Stimulated activated CD4-positive, alpha-beta T cell treated with anti-CD3 and anti-CD28 coated beads, Interleukin-2, amount 100 ng/mL, for 48 hours (primary cell): ENCODE measurements around the gene PTPRR.
"Not testable (repeated sequence)": the region's sequence is repeated elsewhere in the genome, so short reads cannot be mapped to it uniquely, and the experiment has no call there.

Experiments used
- DNase-seq, 2 donors: peaks; one replicate each; pipeline ENCODE4 v3.0.0-alpha.2; 2020

The PTPRR gene

DNA sequence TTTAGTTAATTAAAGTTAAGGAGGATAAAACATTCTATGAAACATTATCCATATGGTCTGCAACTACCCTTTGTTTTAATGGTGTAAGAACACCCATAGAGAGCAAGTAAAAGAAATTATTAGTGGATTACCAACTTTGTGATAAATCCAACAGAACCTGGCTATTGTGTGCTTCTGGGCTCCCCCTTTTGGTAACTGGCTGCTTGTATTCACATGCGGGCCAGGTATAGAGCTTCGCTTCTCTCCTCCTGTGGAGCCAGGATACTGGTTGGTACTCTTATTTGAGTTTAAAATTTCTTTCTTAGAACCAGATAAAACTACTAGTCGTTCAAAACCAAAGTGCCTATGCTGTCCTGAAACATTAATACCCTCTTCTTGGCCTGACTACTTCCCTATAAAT, 81.0 kb downstream of the PTPRR start:
- no peak for DNase-seq

DNA sequence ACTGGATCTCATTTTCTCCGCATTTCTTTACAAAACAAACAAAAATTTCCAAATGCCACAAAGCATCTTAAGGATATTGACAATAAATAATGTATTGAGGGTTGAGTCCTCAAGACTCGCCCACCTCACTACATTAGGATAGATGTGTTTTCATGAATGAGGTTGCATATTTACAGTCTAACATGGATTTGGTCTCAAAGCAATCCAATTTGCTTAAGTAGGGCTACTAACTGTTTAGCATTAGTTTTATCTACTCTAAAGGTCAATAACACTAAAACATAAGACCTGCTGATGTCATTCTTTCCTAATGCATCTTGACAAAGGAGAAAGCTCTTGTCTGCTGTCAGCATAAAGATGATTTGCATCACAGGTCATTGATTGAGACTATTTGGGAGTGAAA, 82.4 kb downstream of the PTPRR start:
- DNase-seq: no peak

DNA sequence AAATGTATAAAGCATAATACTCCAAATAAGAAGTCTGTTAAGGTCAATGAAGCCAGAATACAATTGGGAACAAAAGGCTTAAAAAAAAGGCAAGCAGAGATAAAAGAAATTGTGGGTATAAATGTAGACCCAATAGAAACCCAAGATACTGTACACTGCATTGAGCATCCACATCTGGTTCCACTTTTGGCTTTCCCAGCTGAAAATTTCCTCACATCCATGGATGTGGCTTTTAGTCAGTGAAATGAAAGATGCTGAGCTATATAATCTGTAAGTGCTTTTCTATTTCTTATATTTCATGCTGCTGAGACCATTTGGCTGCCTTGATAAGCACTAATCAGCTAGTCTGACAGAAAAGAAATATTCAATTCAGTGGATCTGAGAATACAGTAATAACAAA, 83.5 kb downstream of the PTPRR start:
- DNase-seq: no peak

DNA sequence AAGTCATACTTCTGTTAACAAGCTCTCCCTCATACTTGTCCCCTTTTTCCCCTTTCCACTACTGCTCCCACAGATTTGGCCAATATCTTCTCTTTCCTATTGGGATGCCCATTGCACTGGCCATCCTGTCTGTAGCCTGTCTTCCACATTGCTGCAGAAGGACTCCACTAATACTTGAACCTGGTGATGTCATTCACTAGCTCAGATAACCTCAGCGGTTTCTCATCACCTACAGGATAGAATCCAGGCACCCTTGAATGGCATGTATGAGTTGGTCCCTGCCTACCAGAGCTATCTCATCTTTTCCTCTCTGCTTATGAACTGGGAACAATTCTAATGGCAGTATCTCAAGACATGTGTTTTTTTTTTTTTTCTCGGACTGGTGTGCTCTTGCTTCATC, 84.6 kb downstream of the PTPRR start:
- no peak for DNase-seq

DNA sequence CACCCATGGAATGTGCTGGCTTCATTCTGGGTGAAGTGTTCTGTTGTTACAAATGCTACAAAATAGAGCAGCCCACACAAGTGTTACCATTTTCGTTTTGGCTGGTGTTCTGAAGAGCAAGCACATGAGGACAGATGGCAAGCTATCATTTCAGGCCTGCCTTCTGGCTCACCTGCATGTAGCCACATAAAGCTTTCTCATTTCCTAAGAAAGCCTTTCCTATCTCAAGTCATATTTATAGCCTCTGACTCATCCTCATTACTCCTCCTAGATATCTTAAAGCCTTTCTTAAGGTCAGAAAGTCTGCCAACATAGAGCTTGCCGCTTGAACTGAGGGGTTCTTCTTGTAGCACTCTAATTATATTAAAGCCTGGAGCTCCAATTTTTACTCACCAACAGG, 89.0 kb downstream of the PTPRR start:
- no peak for DNase-seq

DNA sequence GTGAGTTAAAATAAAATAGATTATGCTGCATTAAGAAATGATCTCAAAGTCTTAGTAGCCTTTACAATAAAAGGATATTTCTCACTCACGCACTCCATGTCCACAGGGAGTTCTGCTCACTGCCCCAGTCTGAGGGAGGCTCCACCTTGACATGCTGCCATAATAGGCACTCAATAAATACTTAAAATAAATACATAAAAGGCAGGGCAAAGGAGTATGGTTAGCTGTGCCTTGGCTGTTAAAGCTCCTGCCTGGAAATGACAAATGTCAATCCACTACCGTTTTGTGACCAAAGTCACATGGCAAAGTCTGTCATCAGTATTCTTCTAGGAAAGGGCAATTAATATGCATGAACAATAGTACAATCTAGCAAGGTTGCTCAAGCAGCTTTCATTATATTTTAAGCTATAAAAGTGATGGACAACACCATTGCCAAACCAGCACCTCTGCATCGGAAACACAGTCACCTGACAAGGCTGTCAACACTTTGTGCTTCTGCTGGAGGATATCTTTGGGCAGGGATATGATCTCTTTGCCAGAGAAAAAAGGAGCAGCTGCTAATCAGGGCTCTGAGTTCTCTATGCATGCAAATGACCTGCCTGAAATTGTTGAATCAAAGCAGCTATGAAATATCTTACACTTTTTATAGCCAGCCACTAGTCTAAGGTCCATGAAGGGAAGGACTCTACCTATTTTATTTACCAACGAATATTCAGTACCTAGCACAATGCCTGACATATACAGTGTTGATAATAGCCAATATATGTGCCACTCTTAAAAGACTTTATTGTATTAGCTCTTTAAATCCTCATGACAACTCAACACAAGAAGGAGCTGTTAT, 90.1 kb downstream of the PTPRR start:
- no peak for DNase-seq

DNA sequence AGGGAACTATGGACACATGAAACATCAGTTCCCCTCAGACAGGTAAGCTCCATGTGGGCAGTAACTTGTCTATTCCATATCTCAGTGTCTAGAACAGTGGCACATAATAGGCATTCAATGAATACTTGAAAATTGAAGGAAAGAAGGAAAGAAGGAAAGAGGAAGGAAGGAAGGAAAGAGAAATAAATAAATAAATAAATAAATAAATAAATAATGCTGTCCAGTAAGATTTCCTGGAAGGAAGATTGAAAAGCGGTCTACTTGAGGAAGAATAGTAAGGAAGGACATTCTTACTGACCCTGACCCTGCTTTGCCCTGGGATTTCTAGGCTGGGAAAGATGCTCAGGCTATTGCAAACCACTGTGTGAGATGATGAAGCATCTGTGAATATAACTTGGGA, 91.5 kb downstream of the PTPRR start:
- no peak for DNase-seq

DNA sequence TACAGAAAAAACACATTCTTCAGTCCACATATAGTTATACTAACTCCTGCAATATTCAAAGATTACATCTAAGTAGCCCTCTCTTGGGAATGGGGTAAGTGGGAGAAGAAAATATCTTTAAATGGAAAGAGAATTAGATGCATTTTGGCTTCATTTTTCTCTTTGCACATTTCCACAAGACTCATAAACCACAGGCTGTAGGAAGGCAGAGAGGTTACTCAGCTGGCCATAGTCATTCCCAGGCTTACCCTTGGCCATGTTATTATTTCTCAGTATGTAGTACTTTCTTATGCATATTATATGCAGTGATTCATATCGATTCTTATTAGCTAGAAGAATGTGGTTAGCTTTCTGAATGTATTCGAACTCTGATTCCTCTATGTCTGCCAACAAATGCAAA, 92.2 kb downstream of the PTPRR start:
- no peak for DNase-seq

DNA sequence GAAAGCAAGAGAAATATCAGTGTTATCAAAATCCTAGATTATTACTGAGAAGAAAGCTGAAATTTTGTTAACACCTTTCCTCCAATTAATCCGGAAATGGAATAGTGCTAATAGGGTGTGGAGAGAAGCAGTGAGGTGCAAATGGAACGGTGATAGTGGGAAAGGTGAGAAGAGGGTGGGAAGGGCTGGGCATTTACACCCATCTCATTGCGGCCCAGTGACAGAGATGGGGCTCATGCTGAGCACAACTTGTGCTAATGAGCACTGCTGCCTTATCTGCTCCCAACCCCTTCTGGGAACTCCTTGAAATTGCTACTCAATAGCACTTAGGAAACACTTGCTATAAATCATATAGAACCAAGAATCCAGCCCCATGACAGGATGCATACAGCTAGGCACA, 94.4 kb downstream of the PTPRR start:
- DNase-seq: no peak

DNA sequence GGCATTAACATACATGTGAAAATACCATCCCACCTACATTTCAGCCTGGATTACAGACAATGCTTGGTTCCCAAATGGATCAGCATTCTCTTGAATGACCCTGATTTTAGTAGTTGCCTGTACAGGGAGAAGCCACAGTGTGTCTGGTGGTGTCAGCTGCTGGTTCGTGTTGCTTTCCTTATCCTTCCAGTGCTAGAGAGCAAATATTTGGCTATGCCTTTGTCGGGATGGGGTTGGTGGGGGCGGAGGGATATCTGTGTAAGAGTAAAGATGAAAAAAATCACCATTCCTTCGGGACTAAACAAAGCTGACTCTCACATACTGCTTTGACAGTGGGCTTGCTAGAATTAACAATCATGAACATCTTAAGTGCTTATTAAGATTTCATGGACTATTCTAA, 96.0 kb downstream of the PTPRR start:
- no peak for DNase-seq

DNA sequence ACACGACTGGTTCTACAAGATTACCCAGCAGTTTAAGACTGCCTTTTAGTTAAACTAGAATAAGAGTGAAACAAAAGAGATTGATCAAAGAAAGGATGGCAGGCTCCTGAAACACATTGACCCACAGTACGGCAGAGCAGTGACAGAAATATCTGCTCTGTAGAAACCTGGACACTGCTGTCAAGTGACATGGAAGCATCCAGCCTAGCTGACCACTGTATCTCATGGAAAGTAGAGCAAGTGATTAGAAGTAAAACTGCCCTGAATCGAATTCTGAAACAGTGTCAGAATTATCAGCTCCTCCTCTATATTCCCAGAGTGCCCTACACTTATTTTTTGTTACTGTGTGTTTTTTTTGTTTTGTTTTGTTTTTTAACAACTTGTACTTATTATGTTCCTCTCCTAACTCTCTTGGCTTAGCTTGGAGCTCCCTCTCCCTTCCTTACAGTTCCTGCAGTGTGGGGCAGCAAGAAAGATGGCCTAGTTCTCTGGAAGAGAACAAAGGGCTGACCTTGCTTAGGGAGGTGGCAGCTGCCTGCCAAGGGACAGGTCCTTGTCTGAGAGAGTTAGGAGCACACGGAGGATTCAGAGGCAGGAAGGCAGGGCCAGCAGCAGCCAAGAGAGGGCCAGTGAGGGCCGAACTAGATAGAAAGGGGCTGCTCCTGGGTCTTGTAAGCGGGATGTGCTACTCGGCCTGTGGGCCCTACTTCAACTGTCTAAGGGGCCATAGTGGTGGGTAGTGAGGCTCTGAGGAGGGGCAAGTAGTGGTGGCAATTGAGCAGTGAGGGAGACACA, 97.2 kb downstream of the PTPRR start:
- DNase-seq: no peak

DNA sequence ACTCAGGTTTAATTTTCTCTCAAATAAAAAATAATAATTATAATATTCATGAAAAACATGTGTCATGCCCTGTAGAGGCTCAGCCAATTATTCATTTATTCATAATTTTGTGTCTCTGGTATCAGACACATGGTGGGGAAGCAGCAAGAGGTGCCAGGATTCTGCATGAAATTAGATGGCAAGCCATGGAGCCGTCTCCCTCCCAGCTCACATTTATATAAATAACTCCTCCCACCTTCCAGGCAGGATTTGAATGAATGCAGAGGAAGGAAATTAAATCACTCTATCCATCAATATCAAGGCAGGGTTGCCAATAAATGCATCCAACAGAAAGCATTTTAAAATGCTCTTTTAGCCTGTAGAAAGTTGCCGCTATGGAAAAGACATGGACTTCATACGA, 98.1 kb downstream of the PTPRR start:
- no peak for DNase-seq

DNA sequence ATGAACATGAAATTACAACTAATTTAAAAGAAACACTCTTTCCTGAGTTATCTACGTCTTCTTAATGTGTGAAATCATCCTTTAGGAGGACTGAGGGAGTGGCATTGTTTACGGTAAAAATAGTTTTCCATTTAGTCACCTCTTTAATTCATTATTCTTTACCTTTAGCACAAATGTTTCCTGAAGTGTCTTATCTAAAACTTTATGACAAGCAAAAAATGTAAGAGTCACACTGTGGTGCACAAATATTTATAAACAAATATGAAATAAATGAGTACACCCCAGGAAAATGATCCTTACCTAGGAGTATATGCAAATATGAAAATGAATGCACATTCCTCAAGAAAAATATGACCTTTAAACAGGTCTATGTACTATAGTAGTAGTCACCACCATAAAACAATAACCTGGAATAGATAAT, 104.6 kb downstream of the PTPRR start:
- DNase-seq: no peak

DNA sequence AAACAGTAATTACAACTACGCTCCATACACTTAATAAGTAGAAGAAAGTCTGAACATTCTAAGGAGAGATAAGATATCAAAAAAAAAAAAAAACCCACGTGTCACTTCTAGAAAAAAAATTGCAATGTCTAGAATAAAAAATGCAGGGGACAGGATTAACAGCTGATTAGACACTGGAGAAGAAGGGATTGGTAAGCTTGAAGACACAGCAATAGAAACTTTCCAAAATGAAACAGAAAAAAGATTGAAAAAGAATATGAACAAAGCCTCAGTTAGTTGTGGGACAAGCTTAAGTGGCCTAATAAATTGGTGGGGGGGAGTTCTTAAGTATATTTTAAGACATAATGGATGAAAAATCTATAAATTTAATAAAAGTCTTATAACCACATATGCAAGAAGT, 105.5 kb downstream of the PTPRR start:
- DNase-seq: no peak

DNA sequence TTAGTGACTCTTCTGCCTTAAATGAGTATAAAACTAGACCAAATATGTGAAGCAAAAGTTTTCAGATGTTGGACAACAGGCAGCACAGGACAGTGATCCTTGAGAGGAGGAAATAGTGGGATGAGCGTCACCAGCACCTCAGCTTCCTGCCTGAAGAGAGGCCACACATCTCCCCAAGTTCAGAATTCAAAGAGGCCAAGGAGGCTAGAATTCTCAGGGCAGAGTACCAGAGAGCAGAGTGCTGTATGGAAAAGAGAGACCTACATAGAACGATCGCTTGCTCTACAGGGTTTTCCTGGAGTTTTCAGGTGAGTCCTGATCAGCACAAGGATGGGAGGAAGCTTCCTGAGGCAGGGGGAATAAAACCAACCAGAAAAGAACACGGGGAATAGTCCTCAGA, 107.0 kb downstream of the PTPRR start:
- no peak for DNase-seq

DNA sequence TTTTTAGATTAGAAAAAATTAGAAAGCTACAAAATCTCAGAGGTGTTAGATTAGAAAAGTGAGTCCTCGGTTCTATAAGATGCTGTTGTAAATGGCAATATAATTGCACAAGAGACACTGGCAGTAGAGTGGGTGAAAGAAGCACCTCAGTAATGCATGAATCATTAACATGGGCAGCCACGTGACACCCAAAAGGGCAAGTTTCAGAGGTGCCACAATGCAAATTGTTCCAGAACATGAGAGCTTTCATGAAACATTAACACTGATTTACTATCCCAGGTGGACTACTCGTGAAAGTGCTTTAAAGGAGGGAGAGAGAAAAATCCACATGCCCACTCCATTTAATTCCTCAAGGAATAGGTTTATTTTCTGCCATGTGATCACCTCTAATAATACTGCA, 108.4 kb downstream of the PTPRR start:
- DNase-seq: no peak

DNA sequence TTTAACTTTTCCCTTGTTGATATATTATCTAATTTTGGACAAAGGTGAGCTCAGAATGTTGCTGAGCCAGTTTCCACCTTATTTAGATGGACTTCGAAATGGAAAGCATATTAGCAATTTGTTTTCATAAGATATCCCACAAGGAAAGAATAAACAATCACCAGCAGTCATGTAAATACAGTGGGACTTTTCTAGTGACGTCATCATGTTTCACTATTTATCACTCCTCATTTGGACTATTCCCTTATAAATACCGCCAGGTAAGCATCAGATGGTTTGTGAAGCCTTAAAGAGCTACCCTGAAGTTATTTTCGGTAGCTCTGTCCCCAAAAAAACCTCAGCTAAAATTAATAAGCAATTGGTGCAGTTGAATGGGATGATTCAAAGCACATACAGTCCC, 110.7 kb downstream of the PTPRR start:
- no peak for DNase-seq

DNA sequence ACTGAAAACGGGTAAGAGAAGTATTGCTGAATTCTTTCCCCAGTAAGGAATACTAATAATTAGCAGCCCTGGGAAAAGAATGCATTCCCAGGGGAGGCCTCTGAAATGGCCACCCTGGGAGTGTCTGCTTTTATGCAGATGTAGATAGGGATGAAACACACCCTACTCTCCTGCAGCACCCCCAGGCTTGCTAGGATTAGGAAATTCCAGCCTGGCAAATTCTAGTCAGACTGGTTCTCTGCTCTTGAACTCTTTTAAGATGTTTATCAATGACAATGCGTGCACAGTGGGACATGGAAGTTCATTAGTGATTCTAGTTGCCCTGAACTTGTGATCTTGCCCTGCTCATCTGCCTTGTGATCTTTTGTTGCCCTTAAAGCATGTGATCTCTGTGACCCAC, 112.5 kb downstream of the PTPRR start:
- DNase-seq: not testable (repeated sequence)

DNA sequence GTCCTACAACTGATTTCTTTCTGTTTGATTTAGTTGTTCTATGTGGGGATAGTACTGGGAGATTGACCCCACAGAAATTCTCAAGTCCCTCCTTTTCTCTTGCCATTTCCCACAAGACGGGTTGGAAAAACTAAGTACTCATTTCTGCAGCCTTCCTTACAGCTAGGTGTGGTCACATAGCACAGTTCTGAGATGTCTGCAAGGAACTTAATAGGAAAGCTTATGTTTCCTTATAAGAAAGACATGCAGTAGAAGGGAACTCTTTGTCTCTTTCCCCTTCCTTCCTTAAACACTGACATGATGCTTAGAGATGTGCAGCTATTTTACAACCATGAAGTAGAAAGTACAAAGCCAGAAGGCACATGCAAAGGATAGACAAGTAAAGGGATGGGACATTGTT, 113.7 kb downstream of the PTPRR start:
- DNase-seq: no peak

DNA sequence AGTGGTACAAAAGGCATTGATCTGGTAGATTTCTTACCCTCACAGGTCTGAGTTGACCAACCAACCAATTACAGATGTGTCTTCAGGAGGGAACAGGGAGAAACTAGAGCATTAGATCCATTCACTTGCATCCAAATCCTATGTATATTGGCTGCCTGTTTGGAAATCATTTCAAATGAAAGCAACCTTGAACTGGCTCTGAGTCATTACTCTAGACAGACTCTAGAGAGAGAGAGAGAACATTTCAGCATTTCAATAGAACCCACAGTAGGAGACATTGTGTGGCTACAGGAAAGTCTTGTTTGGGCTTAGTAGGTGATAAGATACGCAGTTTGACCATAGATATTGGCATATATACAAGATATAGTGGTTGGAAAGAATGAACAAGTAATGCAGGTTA, 114.5 kb downstream of the PTPRR start:
- no peak for DNase-seq

DNA sequence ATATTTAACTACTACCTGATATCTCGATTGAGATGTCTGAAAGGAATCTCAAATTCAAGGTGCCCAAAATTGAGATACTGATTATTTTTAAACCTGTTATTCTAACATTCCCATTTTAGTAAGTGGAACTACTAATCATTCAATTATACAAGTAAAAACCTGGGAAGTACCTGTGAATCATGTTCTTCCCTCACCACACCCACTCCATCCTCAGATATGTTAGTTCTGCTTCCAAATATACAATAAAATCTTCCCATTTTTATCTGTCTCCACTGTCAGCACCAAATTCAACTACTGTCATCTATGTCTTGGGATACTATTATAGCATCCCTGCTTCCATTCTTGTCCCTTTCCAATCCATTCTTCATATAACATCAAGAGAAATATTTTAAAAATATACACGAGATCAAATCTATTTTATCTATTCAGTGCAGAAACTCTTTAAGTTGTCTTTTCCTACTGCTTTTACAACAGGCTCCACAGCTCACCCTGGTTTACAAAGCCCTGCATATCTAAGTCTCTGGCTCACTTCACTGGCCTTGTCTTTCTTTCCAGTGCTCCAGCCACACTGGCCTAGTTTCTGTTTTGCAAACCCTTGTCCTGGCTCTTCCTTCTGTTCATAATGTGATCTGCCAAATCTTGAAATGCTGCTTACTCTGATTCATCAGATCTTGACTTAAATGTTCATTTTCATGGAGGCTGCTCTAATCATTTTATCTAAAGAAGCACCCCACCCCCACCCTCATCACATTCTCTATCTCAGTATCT, 122.3 kb downstream of the PTPRR start:
- no peak for DNase-seq

DNA sequence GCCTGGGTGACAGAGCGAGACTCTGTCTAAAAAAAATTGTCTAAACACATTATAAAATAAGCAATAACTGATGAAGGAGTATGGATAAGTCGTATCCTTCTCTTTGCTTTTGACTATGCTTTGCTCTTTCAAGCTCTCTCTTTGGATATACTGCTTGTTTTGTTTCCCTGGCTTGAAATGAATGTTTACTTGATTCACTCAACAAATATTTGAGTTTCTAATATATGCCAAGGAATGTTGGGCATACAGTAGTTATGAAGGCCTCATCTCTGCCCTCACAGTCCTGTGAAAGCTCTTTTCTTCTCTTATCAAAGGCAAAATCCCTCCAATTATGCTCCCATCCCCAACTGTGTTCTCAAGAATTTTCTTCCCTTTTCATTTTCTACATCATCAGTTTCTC, 123.5 kb downstream of the PTPRR start:
- DNase-seq: no peak

DNA sequence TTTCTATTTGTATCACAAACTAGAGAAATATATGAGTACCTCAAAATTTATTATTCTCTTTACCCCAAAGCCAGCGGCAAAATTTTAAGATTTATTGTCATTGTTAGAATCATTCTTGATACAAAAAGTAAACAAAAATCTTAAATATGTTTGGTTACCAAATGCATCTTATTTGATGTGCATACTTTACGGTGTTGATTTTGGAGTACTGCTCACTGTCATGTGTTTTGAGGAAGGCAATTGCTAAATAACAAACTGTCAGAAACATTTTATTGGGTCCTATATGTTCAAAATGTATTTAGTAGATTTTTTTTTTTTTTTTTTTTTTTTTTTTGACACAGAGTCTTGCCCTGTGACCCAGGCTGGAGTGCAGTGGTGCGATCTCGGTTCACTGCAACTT, 124.9 kb downstream of the PTPRR start:
- DNase-seq: no peak

DNA sequence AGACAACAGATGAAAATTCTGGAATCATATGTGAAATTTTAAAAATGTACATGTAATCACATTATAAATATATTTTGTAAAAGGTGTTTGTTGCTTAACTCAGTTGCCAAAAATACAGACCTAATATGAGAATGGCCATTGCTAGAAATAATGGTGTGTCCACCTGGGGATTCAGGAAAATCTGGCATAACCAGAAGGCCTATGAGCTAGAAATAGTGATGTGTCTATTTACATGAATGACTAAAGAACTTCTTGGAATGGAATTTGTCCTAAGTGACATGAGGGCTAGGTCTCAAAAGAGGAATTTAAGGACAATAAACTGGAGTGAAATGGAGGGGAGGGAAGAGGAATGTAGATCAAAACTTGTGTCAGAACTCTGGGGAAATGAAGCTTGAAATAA, 126.4 kb downstream of the PTPRR start:
- DNase-seq: no peak
